ENCODE results near the gene WWOX.

GRCh38 chr16:78289844-78290277 is 190.4 kb downstream of the WWOX start:
- TF ChIP-seq CTCF (IDR thresholded peaks at IDR 0.05) (no peak), POLR2A (IDR thresholded peaks at IDR 0.05) (no peak)
